HG03575 (cell line): Measurements from ENCODE around the gene PLXNA4.
A peak's percentile ranks its signal among the peaks of the same experiment; 100 is the strongest.

Source experiments
- ATAC-seq: cut with Tn5 transposase; IDR thresholded peaks from one replicate; pipeline ENCODE4 v1.9.1; 2021; ENCODE audit not compliant: unreplicated experiment, insufficient number of reproducible peaks, low FRiP score; ENCODE audit errors: extremely low read depth

The PLXNA4 gene

DNA sequence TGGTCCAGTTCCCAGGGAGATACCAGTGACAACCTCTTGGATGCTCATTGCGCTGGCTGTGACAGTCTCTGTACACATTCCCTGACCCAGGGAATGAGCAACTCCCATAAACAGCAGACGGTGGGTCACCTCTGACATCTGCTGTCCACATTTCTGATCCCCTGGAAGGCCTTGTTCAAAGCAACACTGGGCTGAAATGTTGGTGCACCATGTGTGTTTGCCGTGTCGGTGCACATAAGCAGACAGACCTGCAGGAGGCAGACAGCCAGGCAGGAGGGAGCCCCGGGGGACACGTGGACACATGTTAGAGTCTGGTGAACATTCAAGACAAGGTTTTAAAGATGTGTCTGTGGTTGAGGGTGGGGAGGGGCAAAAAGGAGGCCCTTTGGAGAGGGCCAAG lies 254.9 kb downstream of the PLXNA4 start:
- no peak for ATAC-seq

- no peak for ATAC-seq
Observed at GRCh38 chr7:132319481-132319880, 256.8 kb downstream of the PLXNA4 start.

GRCh38 chr7:132318352-132319318 lies 257.6 kb downstream of the PLXNA4 start:
- ATAC-seq: peak; percentile 83

DNA sequence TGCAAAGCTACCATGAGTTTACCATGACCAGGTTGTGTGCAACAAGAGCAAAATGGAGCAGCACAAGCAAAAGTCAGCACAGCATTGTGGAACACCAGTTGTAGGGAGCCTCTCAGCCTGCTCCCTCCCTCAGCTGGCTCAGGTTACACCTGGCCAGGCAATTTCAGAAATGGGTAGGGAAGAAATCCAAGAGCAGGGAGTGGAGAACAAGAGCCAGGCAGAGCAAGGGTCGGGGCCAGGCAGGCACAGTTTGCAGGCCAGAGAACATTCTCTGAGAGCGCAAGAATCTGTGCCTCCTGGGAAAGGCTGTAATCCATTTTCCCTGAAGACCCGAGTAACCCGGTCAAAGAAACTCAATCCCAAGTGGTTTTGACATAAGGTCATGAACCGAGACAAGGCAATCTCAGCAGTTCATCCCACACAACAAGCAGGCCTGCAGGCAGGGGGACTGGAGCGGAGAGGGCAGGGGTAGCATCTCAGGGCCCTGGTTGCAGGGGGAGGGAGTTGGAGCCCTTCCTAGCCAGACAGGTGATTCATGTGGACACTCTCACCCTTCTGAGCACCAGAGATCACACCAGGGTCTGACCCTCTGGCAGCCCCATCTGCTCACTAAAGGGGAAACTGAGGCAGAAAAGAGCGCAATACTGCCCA lies 258.4 kb downstream of the PLXNA4 start:
- ATAC-seq: no peak

DNA sequence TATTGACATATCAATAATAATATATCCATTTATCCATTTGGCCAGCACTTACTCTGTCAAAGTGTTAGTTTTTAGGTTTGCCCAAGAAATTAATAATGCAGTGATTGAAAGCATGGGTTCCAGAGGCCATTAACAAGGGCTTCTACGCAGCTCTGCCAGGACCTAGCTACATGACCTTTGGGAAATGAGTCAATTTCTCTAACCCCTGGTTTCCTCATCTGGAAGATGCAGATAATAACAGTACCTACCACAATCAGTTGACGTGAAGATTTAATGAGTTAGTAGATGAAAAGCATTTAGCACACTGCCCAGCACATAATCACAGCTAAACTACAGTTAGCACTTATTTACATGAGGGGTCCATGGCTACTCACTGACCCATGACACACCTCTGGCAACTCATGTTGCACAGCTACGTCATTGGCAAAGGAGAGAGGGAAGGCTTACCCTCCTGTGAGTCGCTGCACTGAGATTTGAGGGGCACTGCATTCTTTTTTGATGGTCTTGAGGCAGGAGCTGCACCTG lies 263.7 kb downstream of the PLXNA4 start:
- ATAC-seq: no peak

GRCh38 chr7:132311733-132312132 lies 264.5 kb downstream of the PLXNA4 start:
- no peak for ATAC-seq

DNA sequence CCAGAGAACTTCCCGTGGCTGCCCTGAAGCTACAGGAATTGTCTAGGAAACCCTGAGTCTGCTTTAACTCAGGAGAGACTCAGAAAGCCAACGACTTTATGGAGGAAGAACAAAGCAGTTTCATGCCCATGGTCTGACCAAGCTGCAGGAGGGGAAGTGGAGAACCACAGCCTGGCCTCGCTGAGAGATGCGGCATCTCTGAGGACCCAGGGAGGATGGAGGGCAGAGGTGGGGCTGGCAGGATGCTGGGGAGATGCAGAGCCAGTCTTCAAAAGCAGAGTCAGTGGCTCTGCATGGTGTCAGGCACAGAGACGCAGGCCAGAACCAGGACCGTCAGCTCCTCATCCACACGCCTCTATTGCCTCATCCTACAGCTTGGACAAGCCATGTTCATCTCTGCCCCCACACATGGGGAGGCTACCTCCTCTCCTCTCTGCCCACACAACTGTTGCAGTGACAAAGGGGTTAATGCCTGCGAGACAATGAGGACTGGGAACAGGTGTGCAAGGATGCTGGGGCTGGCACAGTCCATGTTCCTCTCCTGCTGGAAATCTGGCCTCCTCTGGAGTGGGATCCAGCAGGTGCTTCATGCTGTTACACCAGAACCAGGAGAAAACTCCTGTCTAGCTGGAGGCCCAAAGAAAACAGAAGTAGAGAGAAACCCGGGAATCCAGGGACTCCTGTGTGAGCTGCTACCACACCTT lies 267.0 kb downstream of the PLXNA4 start:
- ATAC-seq: no peak

DNA sequence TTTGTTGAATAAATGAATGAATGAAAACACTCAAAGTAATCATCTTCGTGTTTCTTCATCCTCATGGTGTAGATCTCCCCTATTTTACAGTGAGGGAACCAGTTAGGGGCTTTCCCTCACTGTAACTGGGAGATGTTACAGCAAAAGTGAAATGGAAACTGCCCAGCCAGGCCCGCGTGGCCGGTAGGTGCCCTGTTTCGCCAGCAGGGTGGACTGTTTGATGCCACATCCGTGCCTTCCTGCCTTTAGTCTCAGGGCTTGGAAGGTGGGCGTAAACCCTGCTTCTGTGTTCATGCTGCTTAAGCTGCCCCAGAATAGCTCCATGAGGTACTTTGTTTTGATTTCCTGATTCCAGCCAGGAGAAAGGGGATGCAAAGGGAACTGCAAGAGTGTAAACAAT lies 268.8 kb downstream of the PLXNA4 start:
- ATAC-seq: no peak

DNA sequence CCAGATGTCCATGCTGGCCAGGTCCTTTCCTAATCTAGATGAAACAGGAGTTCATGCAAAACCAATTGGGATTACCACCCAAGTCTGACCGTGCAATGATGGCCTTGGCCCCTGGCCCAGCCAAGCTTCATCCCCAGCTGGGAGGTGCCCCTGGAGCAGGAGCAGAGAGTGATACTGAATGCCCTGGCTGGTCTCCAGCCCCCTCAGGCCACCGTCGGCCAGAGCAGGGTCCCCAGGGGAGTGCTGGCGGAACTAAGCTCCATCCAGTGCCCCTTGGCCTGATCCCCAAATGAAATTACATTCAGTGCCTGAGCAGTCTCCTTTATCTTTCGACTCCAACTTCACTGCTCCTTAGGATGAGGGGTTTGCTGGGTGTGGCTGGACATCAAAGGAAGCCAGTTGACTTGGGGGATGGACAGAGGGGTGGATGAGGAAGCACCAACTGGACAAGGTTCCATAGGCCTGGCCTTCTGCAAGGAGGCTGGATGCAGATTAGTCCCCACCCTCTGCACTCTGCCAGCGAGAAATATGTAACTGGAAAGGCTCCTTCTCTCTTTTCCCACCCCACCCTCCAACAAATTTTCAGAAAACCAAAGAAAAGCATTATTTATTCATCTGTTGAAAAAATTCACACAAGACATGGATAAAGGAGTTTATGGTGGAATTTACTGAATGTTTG lies 275.5 kb downstream of the PLXNA4 start:
- ATAC-seq: no peak

GRCh38 chr7:132298790-132299189 lies 277.5 kb downstream of the PLXNA4 start:
- ATAC-seq: no peak

GRCh38 chr7:132296820-132297219 lies 279.4 kb downstream of the PLXNA4 start:
- ATAC-seq: no peak

GRCh38 chr7:132295175-132295574 lies 281.1 kb downstream of the PLXNA4 start:
- ATAC-seq: no peak

- no peak for ATAC-seq
Observed at GRCh38 chr7:132292803-132293202, 283.5 kb downstream of the PLXNA4 start.

DNA sequence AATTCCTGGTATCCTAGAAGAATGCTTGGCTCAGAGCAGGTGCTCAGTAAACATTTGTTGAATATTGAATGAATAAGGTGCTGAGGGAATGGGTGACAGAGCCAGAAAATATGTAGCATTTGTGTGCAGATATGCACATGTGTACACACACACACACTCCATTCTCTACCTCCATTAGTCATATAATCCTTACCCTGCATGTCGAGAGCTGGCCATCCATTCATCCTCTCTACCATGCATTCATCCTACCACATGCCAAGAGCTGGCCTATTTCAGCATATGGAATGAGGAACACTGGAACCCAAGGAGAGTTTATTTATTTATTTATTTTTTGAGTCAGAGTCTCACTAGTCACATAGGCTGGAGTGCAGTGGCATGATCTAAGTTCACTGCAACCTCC lies 284.8 kb downstream of the PLXNA4 start:
- no peak for ATAC-seq

DNA sequence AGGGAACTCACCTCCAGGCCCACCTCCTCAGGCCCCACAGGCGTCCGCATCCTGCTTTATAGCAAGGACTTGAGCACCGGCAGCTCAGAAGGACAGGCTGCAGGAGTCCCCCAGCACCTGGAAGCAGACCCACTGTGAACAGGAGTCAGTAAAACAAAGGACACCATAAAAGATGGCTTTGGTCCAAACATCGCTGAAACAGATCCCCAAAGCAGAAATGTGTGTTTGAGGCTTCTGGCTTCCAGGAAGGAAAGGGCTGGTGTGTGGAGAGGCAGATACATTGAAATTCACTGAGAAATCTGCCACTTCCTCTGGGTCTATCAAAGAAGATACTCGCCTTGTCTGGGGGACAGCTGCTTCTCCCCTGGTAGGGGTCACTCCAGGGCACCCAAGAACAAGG lies 286.2 kb downstream of the PLXNA4 start:
- ATAC-seq: no peak

- no peak for ATAC-seq
Observed at GRCh38 chr7:132286836-132287235, 289.4 kb downstream of the PLXNA4 start.

DNA sequence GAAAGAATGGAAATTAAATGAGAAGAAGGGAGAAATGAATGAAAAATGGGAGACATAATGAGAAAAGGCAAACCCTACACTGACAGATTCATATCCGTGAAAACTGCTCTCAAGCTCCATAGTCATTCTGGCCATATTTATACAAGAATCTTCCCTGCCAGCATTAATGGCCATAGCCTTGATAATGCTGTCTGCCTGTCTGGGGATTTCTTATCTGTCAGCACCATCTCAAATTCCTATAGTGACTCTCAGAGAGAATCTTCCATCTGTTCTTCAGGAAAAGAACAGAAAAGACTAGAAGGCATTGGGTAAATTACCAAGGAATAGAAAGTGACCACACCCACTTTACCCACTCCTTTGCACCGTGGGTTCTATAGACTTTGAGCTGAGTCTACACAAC lies 295.9 kb downstream of the PLXNA4 start:
- no peak for ATAC-seq

GRCh38 chr7:132279718-132280117 lies 296.6 kb downstream of the PLXNA4 start:
- no peak for ATAC-seq
